ENCODE measurements around the gene BCAR1. TPM values are rescaled to one million over a fixed set of nuclear protein-coding genes. Genes with fewer than 3 reads are reported as not detected.
"Not testable (repeated sequence)": the region's sequence is repeated elsewhere in the genome, so short reads cannot be mapped to it uniquely, and the experiment has no call there.

The BCAR1 gene
- total RNA-seq, 3 donors from 2014 or later (not counting 1 experiment from before 2014, with no cell fraction given) = not detected

DNA sequence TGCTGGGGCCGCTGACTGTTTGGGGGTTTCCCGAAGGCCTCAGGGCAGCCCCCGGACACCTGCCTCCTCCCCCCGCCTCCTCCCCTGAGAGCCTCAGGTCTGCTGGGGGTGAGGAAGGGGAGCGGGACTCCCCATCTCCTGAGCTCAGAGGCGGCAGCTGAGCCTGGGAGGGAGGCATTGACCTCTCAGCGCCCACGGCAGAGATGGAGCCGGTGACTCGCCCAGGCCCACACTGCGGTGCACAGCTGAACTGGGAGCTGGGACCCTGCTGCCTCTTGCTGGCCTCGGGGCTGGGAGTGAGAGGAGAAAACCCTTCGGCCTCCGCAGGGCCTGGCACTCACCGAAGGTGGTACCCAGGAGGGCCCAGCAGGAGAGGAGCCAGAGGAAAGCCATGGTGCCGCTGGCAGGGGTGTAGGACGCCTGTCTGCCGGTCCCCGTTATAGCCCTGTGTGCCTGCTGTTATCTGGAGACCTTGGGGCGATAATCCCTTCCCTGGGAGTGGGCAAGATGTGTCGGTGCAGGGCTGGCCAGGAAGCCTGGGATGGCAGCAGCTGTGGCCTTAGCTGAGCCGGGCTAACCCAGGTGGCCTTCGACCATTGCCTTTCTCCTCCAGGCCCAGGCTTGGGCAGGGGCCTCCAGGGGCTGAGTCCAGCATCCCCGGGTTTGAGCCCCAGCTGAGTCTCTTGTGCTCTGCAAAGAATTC is 44.5 kb downstream of the BCAR1 start, which contains the start of gene CTRB2:
Gene CTRB2, minus strand, starts transcription at position 413 of the 703 bp plus-strand sequence. Its CDS starts 20 bp downstream, at position 393.
- H3K4me3 ChIP-seq (ENCODE audit: low read length) = no peak within 1 kb of the TSS
- intact Hi-C loops (cut with micrococcal nuclease) = loop anchor here (2.0 kb wide), 1 partner anchor 18 kb away; no protein-coding TSS in a partner anchor
- no peaks in the 10 kb centered on the region for H3K36me3 ChIP-seq (ENCODE audit: control insufficient read depth, insufficient read depth, low read length)
- Mint-ChIP-seq H3K4me1 (no peaks in the 10 kb centered on the region), H3K27ac (no peak within 1 kb of the TSS), H3K27me3 (ENCODE audit: low read depth in 2 of 2) (peaks cover 2 to 6% of the 10 kb centered on the region in 2 donors), H3K9me3 (no peaks in the 10 kb centered on the region), H3K4me3 (no peak within 1 kb of the TSS), H3K36me3 (no peaks in the 10 kb centered on the region)
- no peaks in the 10 kb centered on the region for H3K9me3 ChIP-seq (ENCODE audit: control insufficient read depth, insufficient read depth, low read length)
- DNase-seq (no peak), ATAC-seq (no peak)
- H3K27me3 ChIP-seq (ENCODE audit: control insufficient read depth, insufficient read depth, low read length) = no peaks in the 10 kb centered on the region
- 87% methylated on average over 20 of the region's 24 CpGs for WGBS (ENCODE audit: insufficient coverage)
- no peaks in the 10 kb centered on the region for H3K4me1 ChIP-seq (ENCODE audit: control insufficient read depth, insufficient read depth, low read length)
- TF ChIP-seq, protein P1, sequence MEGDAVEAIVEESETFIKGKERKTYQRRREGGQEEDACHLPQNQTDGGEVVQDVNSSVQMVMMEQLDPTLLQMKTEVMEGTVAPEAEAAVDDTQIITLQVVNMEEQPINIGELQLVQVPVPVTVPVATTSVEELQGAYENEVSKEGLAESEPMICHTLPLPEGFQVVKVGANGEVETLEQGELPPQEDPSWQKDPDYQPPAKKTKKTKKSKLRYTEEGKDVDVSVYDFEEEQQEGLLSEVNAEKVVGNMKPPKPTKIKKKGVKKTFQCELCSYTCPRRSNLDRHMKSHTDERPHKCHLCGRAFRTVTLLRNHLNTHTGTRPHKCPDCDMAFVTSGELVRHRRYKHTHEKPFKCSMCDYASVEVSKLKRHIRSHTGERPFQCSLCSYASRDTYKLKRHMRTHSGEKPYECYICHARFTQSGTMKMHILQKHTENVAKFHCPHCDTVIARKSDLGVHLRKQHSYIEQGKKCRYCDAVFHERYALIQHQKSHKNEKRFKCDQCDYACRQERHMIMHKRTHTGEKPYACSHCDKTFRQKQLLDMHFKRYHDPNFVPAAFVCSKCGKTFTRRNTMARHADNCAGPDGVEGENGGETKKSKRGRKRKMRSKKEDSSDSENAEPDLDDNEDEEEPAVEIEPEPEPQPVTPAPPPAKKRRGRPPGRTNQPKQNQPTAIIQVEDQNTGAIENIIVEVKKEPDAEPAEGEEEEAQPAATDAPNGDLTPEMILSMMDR (IDR thresholded peaks at IDR 0.05) = no peak
- H3K27ac ChIP-seq (ENCODE audit: low read length) = no peak within 1 kb of the TSS

DNA sequence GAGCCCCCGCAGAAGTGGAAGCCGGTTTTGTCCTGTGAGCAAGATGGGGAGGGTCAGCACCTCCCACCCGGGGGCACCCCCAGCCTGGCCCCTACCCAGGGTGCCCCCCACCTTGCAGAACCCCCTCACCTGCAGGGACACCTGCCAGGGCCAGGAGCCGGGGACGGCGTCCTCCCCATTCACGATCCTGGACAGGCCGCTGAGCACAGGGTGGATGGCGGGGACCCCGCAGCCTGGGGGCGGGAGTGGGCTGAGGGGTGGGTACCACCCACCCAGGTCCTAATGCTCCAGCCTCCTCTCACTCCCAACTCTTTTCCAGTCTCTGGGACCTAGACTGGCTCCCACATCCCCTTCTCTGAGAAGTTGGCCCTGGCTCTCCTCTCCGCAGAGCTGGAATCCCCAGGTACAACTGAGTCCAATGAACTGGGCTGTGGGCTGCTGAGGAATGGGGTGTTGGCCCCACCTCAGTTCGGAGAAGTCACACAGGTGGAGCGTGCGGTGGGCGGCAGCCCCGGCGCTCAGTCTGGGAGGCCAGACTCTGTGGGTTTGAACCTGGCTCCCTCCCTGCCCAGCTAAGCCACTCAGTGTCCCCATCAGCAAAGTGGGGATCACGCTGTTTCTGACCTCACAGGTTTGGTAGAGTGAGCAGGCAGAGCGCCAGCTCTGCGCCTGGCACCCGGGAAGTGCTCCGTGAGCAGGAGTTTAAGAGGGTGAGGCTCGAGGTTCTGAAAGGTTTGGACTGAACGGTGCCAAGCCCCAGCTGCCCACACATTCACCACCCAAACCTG is 45.3 kb downstream of the BCAR1 start:
- not testable (repeated sequence) for H3K27ac Mint-ChIP-seq; H3K27me3 Mint-ChIP-seq (ENCODE audit: low read depth in 2 of 2); ATAC-seq; H3K27ac ChIP-seq (ENCODE audit: low read length); H3K4me1 ChIP-seq (ENCODE audit: control insufficient read depth, insufficient read depth, low read length); H3K9me3 Mint-ChIP-seq; H3K27me3 ChIP-seq (ENCODE audit: control insufficient read depth, insufficient read depth, low read length); H3K36me3 ChIP-seq (ENCODE audit: control insufficient read depth, insufficient read depth, low read length); H3K9me3 ChIP-seq (ENCODE audit: control insufficient read depth, insufficient read depth, low read length); H3K4me3 ChIP-seq (ENCODE audit: low read length); H3K4me1 Mint-ChIP-seq; H3K36me3 Mint-ChIP-seq; H3K4me3 Mint-ChIP-seq; DNase-seq
- intact Hi-C loops (cut with micrococcal nuclease) = loop anchor here (2.0 kb wide), 1 partner anchor 19 kb away; no protein-coding TSS in a partner anchor
- 83% methylated on average over 19 of the region's 25 CpGs for WGBS (ENCODE audit: insufficient coverage)

DNA sequence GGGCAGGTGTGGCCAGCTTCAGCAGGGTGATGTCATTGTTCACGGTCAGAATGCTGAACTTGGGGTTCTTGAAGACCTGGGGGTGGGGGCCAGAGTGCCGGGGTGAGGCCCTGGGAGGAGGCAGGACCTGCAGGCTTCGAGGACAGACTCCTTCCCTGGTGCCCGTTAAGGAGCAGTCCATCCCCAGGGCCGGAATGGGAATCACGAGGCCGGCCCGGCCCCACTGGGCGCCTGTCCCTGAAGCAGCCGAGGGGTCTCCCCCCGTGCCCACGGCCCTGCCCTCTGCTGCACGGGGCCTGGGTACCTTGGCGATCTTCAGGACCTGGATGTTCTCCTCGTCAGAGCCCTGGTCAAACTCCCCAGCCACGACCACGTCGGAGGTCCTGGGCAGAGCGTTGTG is 46.0 kb downstream of the BCAR1 start:
- intact Hi-C loops (cut with micrococcal nuclease); H3K9me3 Mint-ChIP-seq; H3K27ac Mint-ChIP-seq; H3K9me3 ChIP-seq (ENCODE audit: control insufficient read depth, insufficient read depth, low read length); DNase-seq; ATAC-seq; H3K4me3 ChIP-seq (ENCODE audit: low read length); H3K27me3 ChIP-seq (ENCODE audit: control insufficient read depth, insufficient read depth, low read length); H3K4me3 Mint-ChIP-seq; H3K27ac ChIP-seq (ENCODE audit: low read length); H3K4me1 Mint-ChIP-seq; H3K36me3 ChIP-seq (ENCODE audit: control insufficient read depth, insufficient read depth, low read length); H3K4me1 ChIP-seq (ENCODE audit: control insufficient read depth, insufficient read depth, low read length); H3K36me3 Mint-ChIP-seq: not testable (repeated sequence)
- no CpG with 5 or more reads among the region's 19 CpGs for WGBS (ENCODE audit: insufficient coverage)
- H3K27me3 Mint-ChIP-seq (ENCODE audit: low read depth in 2 of 2) = peaks cover 5 to 14% of the 10 kb centered on the region in 2 donors

DNA sequence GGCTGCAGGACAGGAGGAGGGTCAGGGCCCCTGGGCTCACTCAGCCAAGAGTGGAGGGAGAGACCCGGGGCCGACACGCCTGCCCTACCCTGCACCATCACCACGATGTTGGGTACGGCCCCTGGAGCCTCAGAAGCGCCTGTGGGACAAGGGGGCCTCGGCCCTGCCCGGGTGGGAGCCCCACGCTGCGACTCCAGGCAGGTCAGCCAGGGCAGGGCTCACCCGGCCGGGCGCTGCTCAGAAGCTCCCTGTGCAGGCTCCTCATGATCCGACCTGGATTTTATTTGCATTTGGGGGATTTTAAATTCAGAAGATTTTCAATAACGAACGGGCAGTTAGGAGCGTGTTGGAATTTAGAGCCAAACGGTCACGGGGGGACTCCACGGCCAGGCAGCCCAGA is 46.5 kb downstream of the BCAR1 start:
- H3K4me1 ChIP-seq (ENCODE audit: control insufficient read depth, insufficient read depth, low read length); intact Hi-C loops (cut with micrococcal nuclease); H3K4me1 Mint-ChIP-seq; H3K27ac ChIP-seq (ENCODE audit: low read length); H3K36me3 ChIP-seq (ENCODE audit: control insufficient read depth, insufficient read depth, low read length); H3K36me3 Mint-ChIP-seq; ATAC-seq; H3K27ac Mint-ChIP-seq; H3K9me3 ChIP-seq (ENCODE audit: control insufficient read depth, insufficient read depth, low read length); H3K4me3 Mint-ChIP-seq; DNase-seq; H3K27me3 ChIP-seq (ENCODE audit: control insufficient read depth, insufficient read depth, low read length); H3K9me3 Mint-ChIP-seq; H3K4me3 ChIP-seq (ENCODE audit: low read length): not testable (repeated sequence)
- no CpG with 5 or more reads among the region's 20 CpGs for WGBS (ENCODE audit: insufficient coverage)
- H3K27me3 Mint-ChIP-seq (ENCODE audit: low read depth in 2 of 2) = peaks cover 6 to 16% of the 10 kb centered on the region in 2 donors

DNA sequence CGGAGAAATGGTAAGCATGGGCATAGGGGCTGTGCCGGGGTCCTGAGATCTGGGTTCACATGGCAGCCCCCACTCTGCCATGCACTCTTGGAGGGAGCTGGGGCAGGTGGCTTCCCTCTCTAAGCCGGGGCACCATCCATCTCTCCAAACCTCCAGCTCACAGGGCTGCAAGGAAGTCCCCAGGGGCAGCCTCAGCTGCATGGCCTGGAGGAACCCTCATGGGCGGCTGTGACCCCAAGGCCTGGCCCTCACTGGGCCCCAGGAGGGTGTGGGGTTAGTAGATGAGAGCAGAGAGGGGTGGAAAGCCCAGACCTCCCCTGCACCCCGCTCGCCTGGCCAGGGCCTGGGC is 47.0 kb downstream of the BCAR1 start:
- peaks cover 1% of the 10 kb centered on the region for H3K4me1 ChIP-seq (ENCODE audit: control insufficient read depth, insufficient read depth, low read length)
- peaks cover 6 to 16% of the 10 kb centered on the region in 2 donors for H3K27me3 Mint-ChIP-seq (ENCODE audit: low read depth in 2 of 2)
- TF ChIP-seq, protein P1 (IDR thresholded peaks at IDR 0.05) = no peak
- peaks cover 2% of the 10 kb centered on the region for H3K27me3 ChIP-seq (ENCODE audit: control insufficient read depth, insufficient read depth, low read length)
- no peak overlapping the region for H3K4me3 Mint-ChIP-seq
- H3K27ac ChIP-seq (ENCODE audit: low read length) = no peak overlapping the region
- no peak overlapping the region for H3K4me3 ChIP-seq (ENCODE audit: low read length)
- no peaks in the 10 kb centered on the region for H3K36me3 Mint-ChIP-seq
- H3K27ac Mint-ChIP-seq = no peak overlapping the region
- intact Hi-C loops (cut with micrococcal nuclease) = no loop called here
- H3K4me1 Mint-ChIP-seq = no peaks in the 10 kb centered on the region
- ATAC-seq (no peak), DNase-seq (no peak)
- WGBS (ENCODE audit: insufficient coverage) = 98% methylated on average over 3 of the region's 6 CpGs
- H3K9me3 ChIP-seq (ENCODE audit: control insufficient read depth, insufficient read depth, low read length) = no peaks in the 10 kb centered on the region
- no peaks in the 10 kb centered on the region for H3K36me3 ChIP-seq (ENCODE audit: control insufficient read depth, insufficient read depth, low read length)
- no peaks in the 10 kb centered on the region for H3K9me3 Mint-ChIP-seq

Data from natural killer cell (primary cell).